ENCODE data around the gene SLC9C1. TPM values are rescaled to one million over a fixed set of nuclear protein-coding genes. Genes with fewer than 3 reads are reported as not detected.

The SLC9C1 gene
- total RNA-seq, 6 experiments from 2014 or later, result not detected

DNA sequence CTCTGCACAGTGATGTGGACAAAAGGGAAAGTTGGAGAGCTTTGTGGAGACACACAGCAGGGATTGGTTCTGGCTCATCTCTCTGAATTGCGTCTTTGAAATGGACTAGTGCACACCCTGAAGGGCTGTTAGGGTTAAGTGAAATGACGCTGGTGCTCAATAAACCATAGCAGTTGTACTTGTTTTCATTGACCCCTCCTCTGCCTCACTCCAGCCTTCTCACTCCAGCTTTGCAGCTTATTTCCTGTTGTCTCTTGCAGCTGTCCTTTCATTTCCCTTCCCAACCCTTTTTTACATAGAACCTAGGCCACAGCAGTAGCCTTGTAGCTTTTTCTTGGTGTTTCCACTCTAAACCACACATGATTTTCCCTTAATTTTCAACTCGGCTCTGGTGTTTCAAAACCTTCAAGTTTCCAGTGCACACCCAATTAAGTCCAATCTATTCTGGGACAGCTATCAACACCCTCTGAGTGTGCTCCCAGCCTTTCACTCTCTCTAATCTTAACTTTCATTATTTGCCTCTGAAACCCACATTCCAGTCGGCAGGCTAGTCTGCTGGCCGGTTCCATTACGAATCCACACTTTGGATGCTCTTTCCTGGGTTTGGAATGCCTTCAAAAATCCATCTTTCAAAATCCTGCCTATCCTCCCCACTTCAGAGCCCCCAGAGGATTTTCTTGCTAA lies 201.4 kb downstream of the SLC9C1 start:
- Mint-ChIP-seq H3K36me3 (ENCODE audit: low read depth) (peaks cover 46% of the 10 kb centered on the region), H3K9me3 (peaks cover 9% of the 10 kb centered on the region), H3K27ac (peak overlapping the region; percentile 75), H3K27me3 (ENCODE audit: insufficient read depth) (no peaks in the 10 kb centered on the region), H3K4me1 (ENCODE audit: low read depth) (peaks cover 84% of the 10 kb centered on the region), H3K4me3 (peak overlapping the region; percentile 71)
- TF ChIP-seq, protein P1, sequence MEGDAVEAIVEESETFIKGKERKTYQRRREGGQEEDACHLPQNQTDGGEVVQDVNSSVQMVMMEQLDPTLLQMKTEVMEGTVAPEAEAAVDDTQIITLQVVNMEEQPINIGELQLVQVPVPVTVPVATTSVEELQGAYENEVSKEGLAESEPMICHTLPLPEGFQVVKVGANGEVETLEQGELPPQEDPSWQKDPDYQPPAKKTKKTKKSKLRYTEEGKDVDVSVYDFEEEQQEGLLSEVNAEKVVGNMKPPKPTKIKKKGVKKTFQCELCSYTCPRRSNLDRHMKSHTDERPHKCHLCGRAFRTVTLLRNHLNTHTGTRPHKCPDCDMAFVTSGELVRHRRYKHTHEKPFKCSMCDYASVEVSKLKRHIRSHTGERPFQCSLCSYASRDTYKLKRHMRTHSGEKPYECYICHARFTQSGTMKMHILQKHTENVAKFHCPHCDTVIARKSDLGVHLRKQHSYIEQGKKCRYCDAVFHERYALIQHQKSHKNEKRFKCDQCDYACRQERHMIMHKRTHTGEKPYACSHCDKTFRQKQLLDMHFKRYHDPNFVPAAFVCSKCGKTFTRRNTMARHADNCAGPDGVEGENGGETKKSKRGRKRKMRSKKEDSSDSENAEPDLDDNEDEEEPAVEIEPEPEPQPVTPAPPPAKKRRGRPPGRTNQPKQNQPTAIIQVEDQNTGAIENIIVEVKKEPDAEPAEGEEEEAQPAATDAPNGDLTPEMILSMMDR (IDR thresholded peaks at IDR 0.05), result no peak
- DNase-seq, result no peak

DNA sequence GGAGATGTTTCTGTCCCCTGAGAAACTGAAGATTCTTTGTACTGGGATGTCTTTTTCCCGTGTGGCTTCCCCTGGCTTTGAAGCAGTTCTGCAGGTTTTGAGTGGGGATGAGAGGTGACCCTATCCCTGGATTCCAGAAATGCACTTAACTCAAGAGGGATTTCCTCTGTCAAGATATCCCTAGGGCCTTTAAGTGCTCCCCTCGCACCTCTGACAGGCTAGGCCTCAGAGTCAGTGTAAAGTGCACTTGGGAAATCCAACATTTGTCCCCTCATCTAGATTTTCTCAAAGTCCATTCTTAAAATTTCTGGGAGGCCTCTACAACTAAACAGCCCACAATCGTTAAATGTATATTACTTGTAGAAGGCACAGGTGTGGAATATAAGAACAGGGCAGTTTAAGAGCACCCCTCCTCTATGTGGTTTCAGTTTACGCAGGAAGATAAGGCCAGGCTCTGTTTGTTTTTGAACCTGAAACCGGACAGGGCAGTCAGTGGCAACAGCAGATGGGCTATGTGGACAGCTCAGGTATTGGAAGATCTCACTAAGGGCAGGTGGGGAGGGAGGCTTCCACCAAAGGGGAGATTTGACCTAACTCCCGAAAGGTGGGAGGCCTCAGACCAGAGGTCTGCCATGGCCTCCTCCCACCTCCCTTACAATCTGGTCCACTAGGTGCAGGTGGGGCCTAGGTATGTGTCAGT lies 203.0 kb downstream of the SLC9C1 start:
- peaks cover 9% of the 10 kb centered on the region for H3K9me3 Mint-ChIP-seq
- no peak for DNase-seq
- peaks cover 40% of the 10 kb centered on the region for H3K36me3 Mint-ChIP-seq (ENCODE audit: low read depth)
- no peaks in the 10 kb centered on the region for H3K27me3 Mint-ChIP-seq (ENCODE audit: insufficient read depth)
- H3K27ac Mint-ChIP-seq, result peak overlapping the region; percentile 35; the same call in 1 of the 2 replicates
- peaks cover 79% of the 10 kb centered on the region for H3K4me1 Mint-ChIP-seq (ENCODE audit: low read depth)
- H3K4me3 Mint-ChIP-seq, result peak overlapping the region; percentile 15; the same call in 1 of the 2 replicates
- TF ChIP-seq, protein P1 (IDR thresholded peaks at IDR 0.05), result no peak

Small RNA genes within 50 kb of the gene (microRNA-seq; reads per million reads assigned to microRNA genes)
- not detected for gene MIR567

Other genes starting within 250 kb of the SLC9C1 start
- 10 to 100 TPM in 5 of 6 experiments, 1 to 10 TPM in 1; 9.7 to 11.6 (median 10.7) TPM for gene C3orf52, start 207.8 kb downstream of the SLC9C1 start, total RNA-seq (2021; fragmentation: NEBNext Ultra II Directional; extraction: Animal tissue kit (Norgen Biotek cat#: 25700))
- not detected for gene GCSAM, start 161.0 kb downstream of the SLC9C1 start, total RNA-seq (2021; fragmentation: NEBNext Ultra II Directional; extraction: Animal tissue kit (Norgen Biotek cat#: 25700))
- gene CD200, start 38.9 kb upstream of the SLC9C1 start, total RNA-seq (2021; fragmentation: NEBNext Ultra II Directional; extraction: Animal tissue kit (Norgen Biotek cat#: 25700)), result not detected
- not detected for gene BTLA, start 205.3 kb upstream of the SLC9C1 start, total RNA-seq (2021; fragmentation: NEBNext Ultra II Directional; extraction: Animal tissue kit (Norgen Biotek cat#: 25700))

Data from HFFc6 (cell line).